Measurements from ENCODE around the gene KLF15.

The KLF15 gene

DNA sequence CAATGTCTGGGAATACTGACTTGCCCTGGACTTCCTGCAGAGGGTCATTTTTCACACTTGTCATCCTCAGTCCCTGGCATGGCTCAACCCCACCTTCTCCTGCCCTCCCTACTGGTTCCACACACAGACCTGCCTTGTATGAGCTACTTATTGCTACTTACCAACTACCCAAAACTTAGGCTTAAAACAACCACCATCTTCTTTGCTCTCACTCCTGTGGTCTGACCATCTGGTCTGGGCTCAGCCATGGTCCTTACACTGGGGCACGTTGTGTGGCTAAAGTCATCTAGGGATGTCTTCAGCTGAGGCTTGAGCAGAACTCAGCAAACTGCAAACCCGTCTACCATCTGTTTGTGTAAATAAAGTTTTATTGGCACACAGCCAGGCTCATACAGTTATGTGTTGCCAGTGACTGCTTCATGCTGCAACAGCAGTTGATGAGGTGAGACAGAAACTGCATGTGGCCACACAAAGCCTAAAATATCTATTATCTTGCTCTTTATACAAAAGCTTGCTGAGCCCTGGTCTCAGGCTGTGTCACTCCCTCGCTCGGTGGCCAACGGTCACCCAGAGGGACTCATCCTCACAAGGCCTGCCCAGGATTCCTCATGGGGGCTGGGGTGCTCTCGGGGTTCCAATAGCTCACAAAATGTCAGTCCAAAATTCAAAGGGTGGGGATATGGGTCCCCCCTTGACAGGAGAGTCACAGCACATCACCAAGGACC, 43.5 kb downstream of the KLF15 start:
- Histone ChIP-seq H3K27ac (ENCODE audit: low read depth in 2 of 2, low read length in 2 of 2) (no peak overlapping the region), H3K9me3 (ENCODE audit: control insufficient read depth in 2 of 2, low read length in 2 of 2) (no peaks in the 10 kb centered on the region), H3K27me3 (ENCODE audit: control insufficient read depth in 2 of 2, insufficient read depth in 2 of 2, low read length in 2 of 2) (no peaks in the 10 kb centered on the region), H3K9ac (ENCODE audit: low read depth in 1 of 2, low read length in 2 of 2) (no peak overlapping the region), H3K4me3 (ENCODE audit: low read length in 2 of 2) (no peak overlapping the region), H3K36me3 (ENCODE audit: control insufficient read depth in 2 of 2, insufficient read depth in 2 of 2, low read length in 2 of 2) (no peaks in the 10 kb centered on the region), H3K4me1 (ENCODE audit: control insufficient read depth in 2 of 2, insufficient read depth in 2 of 2, low read length in 2 of 2) (peaks cover 0 to 3% of the 10 kb centered on the region in 2 donors)

DNA sequence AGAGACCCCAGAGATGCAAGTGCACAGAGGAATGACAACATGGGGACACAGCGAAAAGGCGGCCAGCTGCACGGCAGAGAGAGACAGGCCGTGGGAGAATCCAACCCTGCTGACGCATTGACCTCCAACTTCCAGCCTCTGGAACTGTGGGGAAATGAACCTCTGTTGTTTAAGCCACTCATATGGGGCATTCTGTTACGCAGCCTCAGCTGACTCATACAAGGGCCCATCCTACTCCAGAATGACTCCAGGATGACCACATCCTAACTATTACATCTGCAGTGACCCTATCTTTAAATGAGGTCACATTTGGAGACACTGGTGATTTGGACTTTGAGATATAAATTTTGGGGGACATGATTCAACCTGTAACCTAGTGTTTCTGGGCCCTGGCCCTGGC, 44.0 kb downstream of the KLF15 start:
- no peaks in the 10 kb centered on the region for H3K9me3 ChIP-seq (ENCODE audit: control insufficient read depth in 2 of 2, low read length in 2 of 2)
- peaks cover 0 to 3% of the 10 kb centered on the region in 2 donors for H3K4me1 ChIP-seq (ENCODE audit: control insufficient read depth in 2 of 2, insufficient read depth in 2 of 2, low read length in 2 of 2)
- no peak overlapping the region for H3K27ac ChIP-seq (ENCODE audit: low read depth in 2 of 2, low read length in 2 of 2)

DNA sequence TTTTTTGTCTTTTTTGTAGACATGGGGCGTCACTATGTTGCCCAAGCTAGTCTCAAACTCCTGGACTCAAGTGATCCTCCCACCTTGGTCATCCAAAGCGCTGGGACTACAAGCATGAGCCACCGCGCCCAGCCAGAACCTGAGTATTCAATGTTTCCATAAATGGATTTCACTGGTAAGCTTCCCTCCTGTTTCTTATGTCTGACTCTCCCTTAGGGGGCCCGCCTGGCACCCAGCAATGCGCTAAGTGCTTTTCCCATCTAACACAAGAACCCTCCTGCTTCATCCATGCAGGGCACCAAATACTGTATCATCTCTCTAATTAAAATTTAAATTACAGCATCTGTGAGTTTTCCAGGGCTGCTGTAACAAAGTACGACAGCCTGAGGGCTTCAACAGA, 44.9 kb downstream of the KLF15 start:
- H3K9ac ChIP-seq (ENCODE audit: low read depth in 1 of 2, low read length in 2 of 2): no peak overlapping the region
- no peaks in the 10 kb centered on the region for H3K27me3 ChIP-seq (ENCODE audit: control insufficient read depth in 2 of 2, insufficient read depth in 2 of 2, low read length in 2 of 2)
- no peak overlapping the region for H3K4me3 ChIP-seq (ENCODE audit: low read length in 2 of 2)

More for the DNA sequence above, 44.0 kb downstream of the KLF15 start:
- H3K4me3 ChIP-seq (ENCODE audit: low read length in 2 of 2): no peak overlapping the region
- H3K36me3 ChIP-seq (ENCODE audit: control insufficient read depth in 2 of 2, insufficient read depth in 2 of 2, low read length in 2 of 2): no peaks in the 10 kb centered on the region
- no peaks in the 10 kb centered on the region for H3K27me3 ChIP-seq (ENCODE audit: control insufficient read depth in 2 of 2, insufficient read depth in 2 of 2, low read length in 2 of 2)
- no peak overlapping the region for H3K9ac ChIP-seq (ENCODE audit: low read depth in 1 of 2, low read length in 2 of 2)

DNA sequence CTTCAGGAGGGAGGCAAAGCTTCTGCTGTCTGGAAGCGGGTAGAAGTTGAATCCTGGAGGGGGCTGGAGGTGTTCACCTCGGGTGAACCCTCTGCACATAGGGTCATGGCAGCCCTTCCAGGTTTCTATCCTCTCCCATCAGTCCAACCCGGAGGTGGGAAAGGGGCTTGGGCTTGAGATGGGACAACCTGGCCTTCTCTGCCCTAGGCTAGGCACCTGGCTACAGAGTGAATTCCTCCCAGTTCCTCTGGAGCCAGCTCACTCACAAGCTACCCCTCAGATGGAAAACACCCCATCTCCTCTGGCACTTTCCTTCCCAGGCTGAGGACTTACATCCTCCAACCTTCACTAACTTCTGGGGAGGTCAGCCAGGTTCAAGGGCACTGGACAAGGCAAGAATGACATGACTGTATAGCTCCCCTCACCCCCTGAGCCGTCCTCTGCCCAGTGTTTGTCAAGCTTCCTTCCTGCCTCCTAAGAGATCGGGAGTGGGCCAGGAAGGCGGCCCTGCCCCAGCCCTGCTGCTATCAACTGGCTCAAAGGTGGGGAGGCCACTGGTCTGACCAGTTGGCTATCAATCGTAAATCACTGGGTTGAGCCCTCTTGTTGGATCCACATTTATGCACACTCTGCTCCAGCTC, 45.8 kb downstream of the KLF15 start:
- H3K4me3 ChIP-seq (ENCODE audit: low read length in 2 of 2): no peak overlapping the region
- no peaks in the 10 kb centered on the region for H3K36me3 ChIP-seq (ENCODE audit: control insufficient read depth in 2 of 2, insufficient read depth in 2 of 2, low read length in 2 of 2)
- H3K27ac ChIP-seq (ENCODE audit: low read depth in 2 of 2, low read length in 2 of 2): no peak overlapping the region
- no peaks in the 10 kb centered on the region for H3K9me3 ChIP-seq (ENCODE audit: control insufficient read depth in 2 of 2, low read length in 2 of 2)
- peaks cover 0 to 3% of the 10 kb centered on the region in 2 donors for H3K4me1 ChIP-seq (ENCODE audit: control insufficient read depth in 2 of 2, insufficient read depth in 2 of 2, low read length in 2 of 2)
- H3K27me3 ChIP-seq (ENCODE audit: control insufficient read depth in 2 of 2, insufficient read depth in 2 of 2, low read length in 2 of 2): no peaks in the 10 kb centered on the region
- no peak overlapping the region for H3K9ac ChIP-seq (ENCODE audit: low read depth in 1 of 2, low read length in 2 of 2)

More for the DNA sequence above, 44.9 kb downstream of the KLF15 start:
- peaks cover 0 to 3% of the 10 kb centered on the region in 2 donors for H3K4me1 ChIP-seq (ENCODE audit: control insufficient read depth in 2 of 2, insufficient read depth in 2 of 2, low read length in 2 of 2)
- H3K27ac ChIP-seq (ENCODE audit: low read depth in 2 of 2, low read length in 2 of 2): no peak overlapping the region
- H3K9me3 ChIP-seq (ENCODE audit: control insufficient read depth in 2 of 2, low read length in 2 of 2): no peaks in the 10 kb centered on the region
- H3K36me3 ChIP-seq (ENCODE audit: control insufficient read depth in 2 of 2, insufficient read depth in 2 of 2, low read length in 2 of 2): no peaks in the 10 kb centered on the region

DNA sequence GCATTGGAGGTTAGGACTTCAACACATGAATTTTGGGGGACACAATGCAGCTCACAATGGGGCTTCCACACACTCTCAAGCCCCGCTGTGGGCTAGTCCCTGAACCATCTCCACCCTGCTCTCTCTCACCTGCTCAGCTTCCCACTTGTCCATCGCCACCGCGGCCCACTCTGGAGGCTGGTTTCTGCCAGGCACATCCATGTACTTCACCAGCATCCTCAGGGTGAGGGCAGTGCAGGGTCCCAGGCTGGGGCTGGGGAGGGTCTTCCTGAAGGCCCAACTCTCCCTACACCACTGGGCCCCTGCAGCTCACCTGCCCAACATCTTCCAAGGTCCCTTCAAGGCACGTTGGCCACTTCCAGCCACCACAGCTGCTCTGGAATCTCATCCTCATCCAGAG, 46.4 kb downstream of the KLF15 start:
- Histone ChIP-seq H3K27ac (ENCODE audit: low read depth in 2 of 2, low read length in 2 of 2) (no peak overlapping the region), H3K27me3 (ENCODE audit: control insufficient read depth in 2 of 2, insufficient read depth in 2 of 2, low read length in 2 of 2) (no peaks in the 10 kb centered on the region), H3K9me3 (ENCODE audit: control insufficient read depth in 2 of 2, low read length in 2 of 2) (no peaks in the 10 kb centered on the region), H3K4me3 (ENCODE audit: low read length in 2 of 2) (no peak overlapping the region), H3K4me1 (ENCODE audit: control insufficient read depth in 2 of 2, insufficient read depth in 2 of 2, low read length in 2 of 2) (no peaks in the 10 kb centered on the region), H3K9ac (ENCODE audit: low read depth in 1 of 2, low read length in 2 of 2) (no peak overlapping the region), H3K36me3 (ENCODE audit: control insufficient read depth in 2 of 2, insufficient read depth in 2 of 2, low read length in 2 of 2) (no peaks in the 10 kb centered on the region)

DNA sequence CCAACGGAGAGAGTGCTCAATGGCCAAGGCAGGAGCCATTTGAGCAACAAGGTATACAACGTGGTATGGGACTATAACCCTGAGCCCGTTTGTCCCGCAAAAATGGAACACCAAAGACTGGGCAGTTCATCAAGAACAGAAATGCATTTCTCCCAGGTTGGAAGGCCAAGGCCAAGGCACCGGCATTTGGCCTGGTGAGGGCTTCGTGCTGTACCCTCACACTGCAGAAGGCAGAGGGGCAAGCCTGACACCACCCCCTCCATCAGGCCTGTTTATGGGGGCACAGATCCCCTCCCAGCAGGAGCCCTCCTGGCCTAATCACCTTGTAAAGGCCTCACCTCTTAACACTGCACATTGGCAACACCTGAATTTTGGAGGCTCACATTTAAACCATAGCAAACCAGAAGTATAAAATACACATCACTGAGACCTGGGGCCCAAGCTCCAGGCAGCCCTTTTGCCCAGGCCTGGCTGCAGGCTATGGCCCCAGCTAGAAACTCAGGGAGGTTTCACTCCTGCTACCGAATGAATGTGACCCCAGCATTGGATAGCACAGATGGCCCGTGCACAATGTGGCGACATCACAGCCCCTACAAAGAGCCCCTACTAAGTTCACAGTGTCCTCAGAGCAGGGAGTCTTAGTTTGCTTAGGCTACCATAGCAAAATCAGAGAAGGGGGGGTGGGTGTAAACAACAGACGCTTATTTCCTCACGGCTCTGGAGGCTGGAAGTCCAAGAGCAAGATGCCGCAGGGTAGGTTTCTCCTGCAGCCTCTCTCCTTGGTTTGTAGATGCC, 47.1 kb downstream of the KLF15 start:
- no peaks in the 10 kb centered on the region for H3K36me3 ChIP-seq (ENCODE audit: control insufficient read depth in 2 of 2, insufficient read depth in 2 of 2, low read length in 2 of 2)
- no peaks in the 10 kb centered on the region for H3K27me3 ChIP-seq (ENCODE audit: control insufficient read depth in 2 of 2, insufficient read depth in 2 of 2, low read length in 2 of 2)
- no peak overlapping the region for H3K4me3 ChIP-seq (ENCODE audit: low read length in 2 of 2)
- no peaks in the 10 kb centered on the region for H3K4me1 ChIP-seq (ENCODE audit: control insufficient read depth in 2 of 2, insufficient read depth in 2 of 2, low read length in 2 of 2)
- H3K27ac ChIP-seq (ENCODE audit: low read depth in 2 of 2, low read length in 2 of 2): no peak overlapping the region
- no peak overlapping the region for H3K9ac ChIP-seq (ENCODE audit: low read depth in 1 of 2, low read length in 2 of 2)
- H3K9me3 ChIP-seq (ENCODE audit: control insufficient read depth in 2 of 2, low read length in 2 of 2): no peaks in the 10 kb centered on the region

DNA sequence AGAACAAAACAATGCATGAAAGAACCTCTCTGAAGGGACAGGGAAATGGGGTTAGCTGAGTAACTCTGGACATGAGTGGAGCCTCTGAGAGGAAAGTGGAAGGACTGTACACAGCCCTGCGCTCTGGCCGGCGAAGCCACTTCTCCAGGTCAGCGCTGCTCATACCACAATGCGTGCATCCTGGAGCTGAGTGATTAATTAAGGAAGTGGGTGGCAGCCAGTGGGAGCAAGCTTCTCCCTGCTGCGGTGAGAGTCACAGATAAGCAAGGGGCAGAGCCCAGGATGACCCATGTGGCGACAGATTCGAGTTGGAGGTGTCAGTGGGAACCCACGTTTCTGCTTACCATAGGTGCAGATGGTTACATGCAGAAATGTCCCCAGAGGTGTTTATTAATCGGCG, 48.0 kb downstream of the KLF15 start:
- Histone ChIP-seq H3K27ac (ENCODE audit: low read depth in 2 of 2, low read length in 2 of 2) (no peak overlapping the region), H3K27me3 (ENCODE audit: control insufficient read depth in 2 of 2, insufficient read depth in 2 of 2, low read length in 2 of 2) (no peaks in the 10 kb centered on the region), H3K4me1 (ENCODE audit: control insufficient read depth in 2 of 2, insufficient read depth in 2 of 2, low read length in 2 of 2) (no peaks in the 10 kb centered on the region), H3K4me3 (ENCODE audit: low read length in 2 of 2) (no peak overlapping the region), H3K9me3 (ENCODE audit: control insufficient read depth in 2 of 2, low read length in 2 of 2) (peaks cover 0 to 4% of the 10 kb centered on the region in 2 donors), H3K36me3 (ENCODE audit: control insufficient read depth in 2 of 2, insufficient read depth in 2 of 2, low read length in 2 of 2) (no peaks in the 10 kb centered on the region), H3K9ac (ENCODE audit: low read depth in 1 of 2, low read length in 2 of 2) (no peak overlapping the region)

DNA sequence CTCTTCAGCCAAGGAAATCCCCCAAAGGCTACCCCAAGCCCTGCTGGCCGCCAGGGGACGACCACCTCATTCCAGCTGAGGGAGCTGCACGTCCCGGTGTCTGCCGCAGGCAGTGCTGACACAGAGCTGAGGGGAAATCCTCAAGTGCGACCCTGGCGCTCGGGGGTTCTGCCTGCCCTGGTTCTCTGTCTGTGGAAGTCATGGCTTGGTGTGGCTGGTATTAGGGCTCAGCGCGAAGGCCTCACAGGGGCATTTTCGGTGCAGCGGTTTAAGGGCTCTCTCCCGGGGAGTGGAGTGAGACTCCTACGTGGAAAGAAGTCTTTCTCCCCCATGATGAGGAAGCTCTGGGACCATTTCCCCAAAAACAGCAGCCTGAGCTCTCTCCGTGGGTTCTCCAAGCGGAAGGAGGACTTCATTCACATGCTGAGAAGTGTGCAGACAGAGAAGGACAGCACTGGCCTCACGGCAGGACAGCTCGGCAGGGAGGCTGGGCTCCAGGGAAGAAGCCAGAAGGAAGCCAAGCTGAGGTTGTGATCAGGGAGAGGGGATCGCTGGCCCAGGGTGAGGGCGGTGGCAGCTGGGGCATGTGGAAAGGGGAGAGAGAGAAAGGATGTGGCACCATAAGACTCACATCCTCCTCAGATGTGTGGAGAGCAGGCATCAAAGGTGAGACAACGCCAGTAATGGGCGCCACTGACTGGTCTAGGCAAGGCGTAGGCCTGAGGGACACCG, 48.6 kb downstream of the KLF15 start:
- no peak overlapping the region for H3K27ac ChIP-seq (ENCODE audit: low read depth in 2 of 2, low read length in 2 of 2)
- H3K9me3 ChIP-seq (ENCODE audit: control insufficient read depth in 2 of 2, low read length in 2 of 2): peaks cover 0 to 4% of the 10 kb centered on the region in 2 donors
- no peaks in the 10 kb centered on the region for H3K4me1 ChIP-seq (ENCODE audit: control insufficient read depth in 2 of 2, insufficient read depth in 2 of 2, low read length in 2 of 2)
- H3K4me3 ChIP-seq (ENCODE audit: low read length in 2 of 2): no peak overlapping the region
- no peaks in the 10 kb centered on the region for H3K36me3 ChIP-seq (ENCODE audit: control insufficient read depth in 2 of 2, insufficient read depth in 2 of 2, low read length in 2 of 2)
- no peaks in the 10 kb centered on the region for H3K27me3 ChIP-seq (ENCODE audit: control insufficient read depth in 2 of 2, insufficient read depth in 2 of 2, low read length in 2 of 2)
- no peak overlapping the region for H3K9ac ChIP-seq (ENCODE audit: low read depth in 1 of 2, low read length in 2 of 2)

DNA sequence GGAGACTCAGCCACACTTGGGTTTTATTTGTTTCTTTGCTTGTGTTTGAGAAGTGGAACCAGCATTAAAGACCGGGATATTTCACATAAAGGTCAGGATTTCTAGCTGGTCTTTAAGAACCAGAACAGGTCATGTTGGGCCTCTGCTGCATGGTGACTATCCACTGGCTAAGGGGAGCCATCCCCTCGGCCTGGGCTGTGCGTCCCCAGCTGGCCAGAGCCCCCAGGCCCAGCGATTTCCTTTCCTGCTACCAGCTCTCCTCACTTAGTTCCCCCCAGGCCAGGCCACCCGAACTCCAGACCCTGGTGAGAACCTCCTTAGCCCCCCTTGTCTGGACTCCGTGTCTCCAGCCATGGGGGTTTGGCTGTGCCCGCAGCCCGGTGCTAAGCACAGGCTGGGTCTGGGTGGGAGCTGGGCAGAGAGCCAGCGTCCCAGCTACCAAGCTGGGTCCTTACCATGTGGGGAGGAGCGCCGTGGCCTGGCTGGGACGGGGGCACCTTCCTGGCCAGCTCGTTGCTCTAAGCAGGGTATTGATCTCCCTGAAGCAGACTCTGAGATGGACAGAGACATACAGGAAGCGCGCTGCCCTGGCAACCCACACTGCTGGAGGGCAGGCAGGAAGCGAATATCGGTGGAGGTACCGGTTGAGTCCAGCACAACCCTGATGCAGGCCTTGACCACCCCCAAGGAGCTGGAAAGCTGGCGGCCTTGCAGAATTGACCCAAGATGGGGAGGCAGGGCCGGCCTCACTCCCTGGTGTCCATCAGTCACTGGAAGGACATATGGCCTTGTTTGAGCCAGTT, 49.4 kb downstream of the KLF15 start:
- H3K4me1 ChIP-seq (ENCODE audit: control insufficient read depth in 2 of 2, insufficient read depth in 2 of 2, low read length in 2 of 2): no peaks in the 10 kb centered on the region
- no peaks in the 10 kb centered on the region for H3K27me3 ChIP-seq (ENCODE audit: control insufficient read depth in 2 of 2, insufficient read depth in 2 of 2, low read length in 2 of 2)
- H3K9me3 ChIP-seq (ENCODE audit: control insufficient read depth in 2 of 2, low read length in 2 of 2): peaks cover 0 to 4% of the 10 kb centered on the region in 2 donors
- no peak overlapping the region for H3K9ac ChIP-seq (ENCODE audit: low read depth in 1 of 2, low read length in 2 of 2)
- H3K36me3 ChIP-seq (ENCODE audit: control insufficient read depth in 2 of 2, insufficient read depth in 2 of 2, low read length in 2 of 2): no peaks in the 10 kb centered on the region
- no peak overlapping the region for H3K4me3 ChIP-seq (ENCODE audit: low read length in 2 of 2)
- no peak overlapping the region for H3K27ac ChIP-seq (ENCODE audit: low read depth in 2 of 2, low read length in 2 of 2)

Measured in mucosa of rectum (tissue), 2 donors.